Astrocyte of the spinal cord (primary cell): ENCODE results near the gene PCED1A.

Experiments
- DNase-seq: peaks from one replicate; pipeline ENCODE4 v3.0.0; 2011; ENCODE audit warnings: low read depth, low spot score
- H3K4me3 ChIP-seq: 2 replicates; pipeline ENCODE4 v1.5.1; 2011; ENCODE audit warnings: low read depth, mild to moderate bottlenecking, low read length, moderate library complexity
- in situ Hi-C: cut with HindIII; loops from 2 replicates; pipeline ENCODE4 v1.10.0; 2017; ENCODE audit warnings: low sequenced_read_pairs
- TF ChIP-seq, protein P1 (sequence below): IDR thresholded peaks from 2 replicates; pipeline ENCODE4 v1.5.1; 2012; ENCODE audit warnings: low read depth, mild to moderate bottlenecking, low read length, inconsistent platforms

Gene PCED1A

DNA sequence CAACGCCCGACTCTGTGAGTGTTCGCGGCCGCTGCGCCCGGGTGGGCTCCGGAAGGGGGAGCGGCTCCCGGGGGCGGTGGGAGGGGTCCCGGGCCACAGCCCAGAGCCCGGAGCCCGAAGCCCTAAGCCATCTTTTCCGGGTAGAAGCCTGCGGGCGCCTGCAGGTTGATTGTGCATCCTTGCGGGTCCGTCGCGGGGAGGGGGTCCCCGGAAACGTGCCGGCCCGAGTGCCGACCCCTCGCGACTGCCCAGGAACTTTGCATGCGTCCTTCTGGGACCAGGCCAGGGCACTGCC is 33.2 kb upstream of the PCED1A start:
- peak; percentile 23 for DNase-seq
- peak overlapping the region; percentile 89 for H3K4me3 ChIP-seq
- TF ChIP-seq, protein P1, sequence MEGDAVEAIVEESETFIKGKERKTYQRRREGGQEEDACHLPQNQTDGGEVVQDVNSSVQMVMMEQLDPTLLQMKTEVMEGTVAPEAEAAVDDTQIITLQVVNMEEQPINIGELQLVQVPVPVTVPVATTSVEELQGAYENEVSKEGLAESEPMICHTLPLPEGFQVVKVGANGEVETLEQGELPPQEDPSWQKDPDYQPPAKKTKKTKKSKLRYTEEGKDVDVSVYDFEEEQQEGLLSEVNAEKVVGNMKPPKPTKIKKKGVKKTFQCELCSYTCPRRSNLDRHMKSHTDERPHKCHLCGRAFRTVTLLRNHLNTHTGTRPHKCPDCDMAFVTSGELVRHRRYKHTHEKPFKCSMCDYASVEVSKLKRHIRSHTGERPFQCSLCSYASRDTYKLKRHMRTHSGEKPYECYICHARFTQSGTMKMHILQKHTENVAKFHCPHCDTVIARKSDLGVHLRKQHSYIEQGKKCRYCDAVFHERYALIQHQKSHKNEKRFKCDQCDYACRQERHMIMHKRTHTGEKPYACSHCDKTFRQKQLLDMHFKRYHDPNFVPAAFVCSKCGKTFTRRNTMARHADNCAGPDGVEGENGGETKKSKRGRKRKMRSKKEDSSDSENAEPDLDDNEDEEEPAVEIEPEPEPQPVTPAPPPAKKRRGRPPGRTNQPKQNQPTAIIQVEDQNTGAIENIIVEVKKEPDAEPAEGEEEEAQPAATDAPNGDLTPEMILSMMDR, result no peak
- in situ Hi-C loops, result no loop called here

DNA sequence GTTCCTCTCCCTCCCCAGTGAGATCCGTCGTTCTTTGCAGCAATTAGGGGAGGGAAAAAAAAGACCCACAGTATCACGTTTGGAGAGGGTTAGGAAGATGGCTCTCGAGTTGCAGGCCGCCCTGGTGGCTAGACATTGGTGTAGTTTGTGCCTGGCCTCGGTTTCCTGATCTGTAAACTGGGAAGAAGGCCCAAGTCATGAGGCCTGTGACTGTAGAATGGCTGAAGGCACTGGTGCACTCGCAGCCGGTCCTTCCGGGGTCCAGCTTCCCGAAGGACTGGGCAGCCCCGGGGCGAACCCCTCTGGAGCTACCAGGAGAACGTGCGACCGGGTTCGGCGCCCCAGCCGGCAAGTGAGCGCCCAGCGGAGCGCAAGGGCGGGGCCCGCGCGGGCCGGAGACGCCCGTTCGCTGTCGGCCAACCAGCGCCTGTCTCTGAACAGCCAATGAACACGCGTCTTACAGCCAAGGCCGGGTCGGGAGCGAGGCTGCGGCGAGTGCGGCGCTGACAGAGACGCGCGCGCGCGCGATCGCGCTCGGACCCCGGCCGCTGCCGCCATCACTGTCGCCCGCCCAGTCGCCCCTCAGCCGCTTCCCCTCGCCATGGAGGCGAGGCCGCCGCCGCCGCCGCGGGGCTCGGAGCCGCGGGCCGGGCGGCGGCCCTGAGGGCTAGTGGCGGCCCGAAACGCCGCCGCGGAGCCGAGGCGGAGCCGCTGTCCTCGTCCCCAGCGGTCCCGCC is 32.7 kb upstream of the PCED1A start, which contains the start of gene PTPRA:
PTPRA (plus strand) TSS at position 472 of the 737 bp plus-strand sequence. CDS start 90,797 bp downstream, outside the sequence.
- DNase-seq, result peak; percentile 90
- TF ChIP-seq, protein P1, result no peak
- in situ Hi-C loops, result no loop called here
- peak within 1 kb of the TSS; percentile 89 for H3K4me3 ChIP-seq

DNA sequence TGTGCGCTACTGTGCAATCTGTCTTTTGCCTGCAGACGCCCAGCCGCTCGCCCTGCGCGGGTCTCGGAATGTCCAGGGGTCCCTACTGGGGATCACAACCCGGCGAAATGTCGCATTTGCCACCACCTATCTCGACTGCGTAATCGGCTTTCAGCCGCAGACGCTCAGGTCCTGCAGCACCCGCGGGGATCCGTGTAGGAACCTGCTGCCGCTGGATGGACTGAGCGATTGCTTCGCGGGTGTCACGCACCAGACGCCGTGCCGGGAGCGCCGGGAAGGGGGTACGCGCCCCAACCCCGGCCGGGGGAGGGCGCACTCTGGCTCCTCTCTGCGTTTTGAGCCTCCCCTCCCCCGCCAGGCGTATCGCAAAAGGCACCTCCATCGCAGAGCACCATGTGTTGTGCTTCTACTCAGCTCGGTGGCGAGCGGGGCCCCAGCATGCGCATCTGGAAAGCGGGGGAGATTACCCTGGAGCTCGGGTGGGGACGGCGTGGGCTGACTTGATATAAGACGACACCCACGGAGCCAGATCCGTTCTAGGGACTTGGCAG is 32.1 kb upstream of the PCED1A start:
- DNase-seq, result peak; percentile 48
- TF ChIP-seq, protein P1, result peak; percentile 40
- peak overlapping the region; percentile 50 for H3K4me3 ChIP-seq
- in situ Hi-C loops, result no loop called here

DNA sequence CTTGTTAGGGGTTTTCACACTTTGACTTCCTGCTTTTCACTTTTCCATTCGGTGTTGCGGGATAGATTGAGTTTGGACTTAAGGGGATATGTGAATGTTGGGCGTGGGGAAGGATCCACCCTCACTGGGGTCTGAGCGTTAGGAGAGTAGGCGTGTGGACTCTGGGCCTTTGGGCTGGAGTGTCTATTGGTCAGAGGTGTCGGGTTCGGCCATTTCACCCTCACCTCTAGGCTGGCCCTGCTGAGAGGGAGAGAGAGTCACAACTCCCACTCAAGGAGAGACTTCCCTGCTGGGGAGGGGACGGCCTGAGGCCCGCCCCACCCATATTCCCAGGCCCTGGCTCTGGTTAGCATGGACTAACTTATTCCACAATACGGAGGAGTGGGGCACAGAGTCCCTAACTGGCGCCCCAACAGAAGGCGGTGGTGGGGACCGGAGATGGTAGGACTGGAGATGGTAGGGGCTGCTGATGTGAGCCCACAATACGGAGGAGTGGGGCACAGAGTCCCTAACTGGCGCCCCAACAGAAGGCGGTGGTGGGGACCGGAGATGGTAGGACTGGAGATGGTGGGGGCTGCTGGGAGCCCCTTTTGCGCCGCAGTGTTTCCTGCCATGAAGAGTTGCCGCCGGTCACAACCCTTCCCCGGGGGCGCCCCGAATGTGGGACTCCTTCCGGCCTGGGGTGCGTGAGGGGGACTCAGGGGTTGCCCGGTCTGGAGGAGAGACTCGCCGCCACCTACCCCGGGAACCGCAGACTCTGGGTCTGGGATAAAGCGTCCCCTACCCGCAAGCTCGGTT is 31.4 kb upstream of the PCED1A start:
- peak overlapping the region; percentile 50 for H3K4me3 ChIP-seq
- TF ChIP-seq, protein P1, result no peak
- DNase-seq, result peak; percentile 14
- in situ Hi-C loops, result no loop called here

DNA sequence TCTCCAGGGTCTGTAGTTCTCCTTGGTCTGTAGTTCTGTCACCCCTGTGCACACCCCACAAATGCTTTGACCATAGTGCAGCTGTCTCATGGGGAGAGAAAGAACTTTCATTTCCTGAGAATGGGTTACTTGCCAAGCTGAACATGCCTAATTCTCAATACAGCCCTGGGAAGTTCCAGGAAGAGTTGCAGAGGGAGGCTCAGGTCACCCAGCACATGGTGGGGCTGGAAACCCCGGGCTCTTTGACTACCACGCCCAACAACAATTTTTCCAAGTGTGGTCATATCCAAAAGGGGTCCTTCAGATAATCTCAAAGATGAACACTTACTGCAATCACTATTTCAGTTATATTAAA is 30.6 kb upstream of the PCED1A start:
- peak; percentile 52 for DNase-seq
- no peak overlapping the region for H3K4me3 ChIP-seq
- TF ChIP-seq, protein P1, result no peak
- in situ Hi-C loops, result no loop called here

DNA sequence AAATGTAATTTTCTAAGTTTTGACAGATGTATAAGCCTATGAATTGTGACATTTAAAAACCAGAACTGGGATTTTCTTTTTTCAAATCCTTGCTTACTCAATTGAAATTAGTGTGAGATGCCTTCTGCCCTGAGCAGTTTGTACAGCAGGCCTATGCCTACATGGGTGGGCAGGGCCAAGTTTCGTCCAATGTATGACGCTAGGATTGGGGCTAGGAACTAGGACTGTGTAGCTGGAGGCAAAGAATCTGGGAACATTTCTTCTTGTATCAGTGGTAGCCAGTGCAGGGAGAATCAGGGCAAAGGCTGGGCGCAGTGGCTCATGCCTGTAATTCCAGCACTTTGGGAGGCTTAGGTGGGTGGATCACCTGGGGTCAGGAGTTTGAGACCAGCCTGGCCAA is 28.9 kb upstream of the PCED1A start:
- H3K4me3 ChIP-seq, result no peak overlapping the region
- in situ Hi-C loops, result no loop called here
- TF ChIP-seq, protein P1, result no peak
- DNase-seq, result no peak
